Fibroblast of lung (primary cell): Measurements from ENCODE around the gene TCF4. TPM values are rescaled to one million over a fixed set of nuclear protein-coding genes. Genes with fewer than 3 reads are reported as not detected.

Experiments used
- DNase-seq, 2 donors: peaks; one replicate each; pipeline versions ENCODE4 v3.0.0 to v3.0.0-alpha.2; 2010; ENCODE audit warnings: low read depth in 2 of 2
- H2AFZ ChIP-seq: 2 replicates; pipeline ENCODE4 v1.5.1; 2012; ENCODE audit warnings: low read length, control low read depth, inconsistent platforms
- H3K27ac ChIP-seq: 2 replicates; pipeline ENCODE4 v1.5.1; 2011; ENCODE audit warnings: low read length, control low read depth; ENCODE audit not compliant: insufficient read depth
- H3K27me3 ChIP-seq: 2 replicates; pipeline ENCODE4 v1.5.1; 2011; ENCODE audit warnings: mild to moderate bottlenecking, low read length; ENCODE audit not compliant: control insufficient read depth, insufficient read depth
- H3K36me3 ChIP-seq: 2 replicates; pipeline ENCODE4 v1.5.1; 2011; ENCODE audit warnings: low read length; ENCODE audit not compliant: control insufficient read depth, insufficient read depth
- H3K4me1 ChIP-seq: 2 replicates; pipeline ENCODE4 v1.5.1; 2011; ENCODE audit warnings: low read length; ENCODE audit not compliant: control insufficient read depth, insufficient read depth; ENCODE audit errors: extremely low read depth
- H3K4me2 ChIP-seq: 2 replicates; pipeline ENCODE4 v1.5.1; 2011; ENCODE audit warnings: low read length, control low read depth; ENCODE audit not compliant: insufficient read depth; ENCODE audit errors: extremely low read depth
- H3K4me3 ChIP-seq, 4 experiments: fragments of 200-600 bp in 1 of 4; sonication (generic) in 1 of 4; replicated peaks in 1 of 4; 2 replicates each; pipeline ENCODE4 v1.5.1; 2011 to 2016; ENCODE audit warnings: low read length in 4 of 4, low read depth in 3 of 4, mild to moderate bottlenecking in 3 of 4, control low read depth in 2 of 4, inconsistent platforms in 1 of 4, mixed read lengths in 1 of 4; ENCODE audit not compliant: insufficient read depth in 1 of 4; ENCODE audit errors: control extremely low read depth in 1 of 4
- H3K79me2 ChIP-seq: 2 replicates; pipeline ENCODE4 v1.5.1; 2012; ENCODE audit warnings: mild to moderate bottlenecking, low read length, inconsistent platforms; ENCODE audit not compliant: control insufficient read depth, insufficient read depth
- H3K9ac ChIP-seq: 2 replicates; pipeline ENCODE4 v1.5.1; 2011; ENCODE audit warnings: mild to moderate bottlenecking, low read length, control low read depth; ENCODE audit not compliant: insufficient read depth
- H3K9me3 ChIP-seq: 2 replicates; pipeline ENCODE4 v1.5.1; 2012; ENCODE audit warnings: low read depth, low read length; ENCODE audit not compliant: control insufficient read depth, insufficient read depth
- H4K20me1 ChIP-seq: 2 replicates; pipeline ENCODE4 v1.5.1; 2011; ENCODE audit warnings: low read length; ENCODE audit not compliant: control insufficient read depth, insufficient read depth; ENCODE audit errors: extremely low read depth
- EZH2 ChIP-seq: IDR thresholded peaks from 2 replicates; pipeline ENCODE4 v1.5.1; 2012; ENCODE audit warnings: low read length, control low read depth, mild to moderate bottlenecking; ENCODE audit errors: missing control alignments
- polyA plus RNA-seq, 2 donors: library from polyadenylated mRNA; depleted of rRNA in 1 of 2; stranded (reverse) in 1 of 2; unstranded in 1 of 2; fragments of >200 nt; gene quantifications; 2 replicates each; pipeline ENCODE4 v1.2.1, GENCODE V29; 2011 to 2012; ENCODE audit warnings: missing spikeins in 1 of 2
- total RNA-seq: library from RNA; depleted of rRNA; stranded (reverse); fragments of >200 nt; gene quantifications from 2 replicates; pipeline ENCODE4 v1.2.1, GENCODE V29; 2014
- TF ChIP-seq, protein P1 (sequence below), 2 donors: IDR thresholded peaks in 1 of 2; conservative IDR thresholded peaks in 1 of 2; 1 replicate in 1 of 2; 2 replicates in 1 of 2; pipeline ENCODE4 v1.5.1; 2011 to 2012; ENCODE audit warnings: low read length in 2 of 2, control low read depth in 1 of 2, inconsistent platforms in 1 of 2, low read depth in 1 of 2, mild to moderate bottlenecking in 1 of 2

TCF4 gene
- total and polyA plus RNA-seq, 2 donors (not counting 1 experiment from before 2014, with no cell fraction given) = 48.9 to 57.6 TPM

DNA sequence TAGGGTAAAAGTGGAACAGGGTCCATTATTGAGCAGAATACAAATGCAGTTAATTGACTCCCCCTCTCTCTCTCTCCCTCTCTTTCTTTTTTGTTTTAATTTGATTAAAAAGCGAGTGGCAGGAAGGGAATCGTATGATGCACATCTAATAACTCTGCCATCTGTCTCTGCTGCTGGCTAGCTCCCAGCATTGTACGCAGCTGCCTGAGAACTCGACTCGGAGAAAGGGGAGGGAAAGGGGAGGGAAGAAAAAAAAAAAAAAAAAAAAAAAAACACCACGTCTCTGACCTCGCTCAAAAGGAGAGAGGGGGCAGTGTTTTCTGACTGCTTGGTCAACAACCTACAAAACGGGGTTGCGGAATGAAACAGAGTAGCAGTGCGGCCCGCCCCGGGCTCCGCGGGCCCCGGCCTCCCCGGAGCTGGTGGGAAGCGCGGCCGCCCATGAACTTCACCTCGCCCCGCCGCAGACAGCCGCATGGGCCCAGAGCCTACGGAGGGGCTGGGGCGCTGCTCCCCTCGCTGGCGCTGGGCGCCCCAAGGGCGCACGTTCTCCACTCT lies 265.7 kb downstream of the TCF4 start:
- no peaks in the 10 kb centered on the region for H3K36me3 ChIP-seq
- peak overlapping the region; percentile 6 for H2AFZ ChIP-seq
- peak; percentile 95 to 98 for DNase-seq
- H3K27ac ChIP-seq = peak overlapping the region; percentile 83
- TF ChIP-seq, protein P1, sequence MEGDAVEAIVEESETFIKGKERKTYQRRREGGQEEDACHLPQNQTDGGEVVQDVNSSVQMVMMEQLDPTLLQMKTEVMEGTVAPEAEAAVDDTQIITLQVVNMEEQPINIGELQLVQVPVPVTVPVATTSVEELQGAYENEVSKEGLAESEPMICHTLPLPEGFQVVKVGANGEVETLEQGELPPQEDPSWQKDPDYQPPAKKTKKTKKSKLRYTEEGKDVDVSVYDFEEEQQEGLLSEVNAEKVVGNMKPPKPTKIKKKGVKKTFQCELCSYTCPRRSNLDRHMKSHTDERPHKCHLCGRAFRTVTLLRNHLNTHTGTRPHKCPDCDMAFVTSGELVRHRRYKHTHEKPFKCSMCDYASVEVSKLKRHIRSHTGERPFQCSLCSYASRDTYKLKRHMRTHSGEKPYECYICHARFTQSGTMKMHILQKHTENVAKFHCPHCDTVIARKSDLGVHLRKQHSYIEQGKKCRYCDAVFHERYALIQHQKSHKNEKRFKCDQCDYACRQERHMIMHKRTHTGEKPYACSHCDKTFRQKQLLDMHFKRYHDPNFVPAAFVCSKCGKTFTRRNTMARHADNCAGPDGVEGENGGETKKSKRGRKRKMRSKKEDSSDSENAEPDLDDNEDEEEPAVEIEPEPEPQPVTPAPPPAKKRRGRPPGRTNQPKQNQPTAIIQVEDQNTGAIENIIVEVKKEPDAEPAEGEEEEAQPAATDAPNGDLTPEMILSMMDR (conservative IDR thresholded peaks at IDR 0.05 in 1 of 2, IDR thresholded peaks at IDR 0.05 in 1 of 2; ENCODE audit: low read depth in 1 of 2, low read length in 2 of 2) = no peak
- TF ChIP-seq EZH2 = no peak
- H3K27me3 ChIP-seq = no peaks in the 10 kb centered on the region
- H3K4me1 ChIP-seq = peaks cover 2% of the 10 kb centered on the region
- peaks cover 24% of the 10 kb centered on the region for H3K79me2 ChIP-seq
- H3K9ac ChIP-seq = peak overlapping the region; percentile 70
- H3K4me2 ChIP-seq = peak overlapping the region; percentile 99
- H3K4me3 ChIP-seq = peak overlapping the region; percentile 61 to 90 (median 68)
- H3K9me3 ChIP-seq = no peaks in the 10 kb centered on the region
- no peaks in the 10 kb centered on the region for H4K20me1 ChIP-seq

- Histone ChIP-seq H3K27ac (peak overlapping the region; percentile 83), H3K36me3 (no peaks in the 10 kb centered on the region), H3K4me2 (peak overlapping the region; percentile 99), H3K4me1 (peaks cover 3% of the 10 kb centered on the region), H3K9me3 (no peaks in the 10 kb centered on the region), H3K79me2 (peaks cover 27% of the 10 kb centered on the region), H3K27me3 (no peaks in the 10 kb centered on the region), H3K9ac (peak overlapping the region; percentile 51), H4K20me1 (no peaks in the 10 kb centered on the region), H3K4me3 (peak overlapping the region; percentile 61 to 90 (median 68)), H2AFZ (peak overlapping the region; percentile 1)
- TF ChIP-seq EZH2 = no peak
- TF ChIP-seq, protein P1 (conservative IDR thresholded peaks at IDR 0.05 in 1 of 2, IDR thresholded peaks at IDR 0.05 in 1 of 2; ENCODE audit: low read depth in 1 of 2, low read length in 2 of 2) = no peak
- DNase-seq = peak; percentile 93 to 95
These were observed 266.5 kb downstream of the TCF4 start for GRCh38 chr18:55321265-55322177.
